GM19395 (cell line): ENCODE measurements around the gene APBA1.

Source experiments
- ATAC-seq: cut with Tn5 transposase; IDR thresholded peaks from one replicate; pipeline ENCODE4 v1.9.1; 2021; ENCODE audit warnings: mild to moderate bottlenecking, moderate library complexity; ENCODE audit not compliant: unreplicated experiment

The APBA1 gene

DNA sequence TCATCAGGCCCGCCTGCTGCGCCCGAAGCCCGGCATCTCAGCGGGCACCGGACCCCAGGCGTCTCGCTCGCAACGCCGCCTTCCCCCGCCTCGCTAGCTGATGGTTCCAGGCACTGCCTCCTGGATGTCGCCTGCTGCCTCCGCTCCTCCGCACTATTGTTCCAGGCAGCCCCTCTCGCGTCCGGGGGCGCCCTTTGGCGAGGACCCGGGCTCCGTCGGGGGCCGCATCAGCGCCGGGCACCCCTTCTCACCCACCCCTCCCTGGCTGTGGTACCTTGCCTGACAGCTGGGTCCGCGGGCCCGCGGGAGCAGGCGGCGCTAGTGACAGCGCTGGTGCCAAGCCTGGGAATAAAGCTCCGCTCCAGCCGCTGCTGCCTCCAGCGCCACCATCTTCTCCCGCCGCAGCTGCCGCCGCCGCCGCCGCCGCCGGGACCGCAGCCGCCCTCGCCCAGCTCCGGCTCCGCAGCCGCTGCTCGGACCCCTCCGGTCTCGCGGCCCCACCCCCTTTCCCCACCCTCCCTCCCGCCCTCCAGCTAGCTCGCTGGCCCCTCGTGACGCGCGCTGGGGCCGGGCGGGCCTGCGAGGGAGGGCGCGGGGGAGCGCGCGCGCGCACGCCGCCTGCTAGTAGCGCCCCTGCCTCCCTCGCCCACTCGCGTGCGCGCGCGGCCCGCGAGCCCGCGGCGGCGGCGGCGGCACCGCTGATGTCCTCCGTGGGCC lies at the start of gene APBA1:
APBA1 (minus strand) TSS at position 493 of the 717 bp plus-strand sequence.
- ATAC-seq = peak; percentile 42

DNA sequence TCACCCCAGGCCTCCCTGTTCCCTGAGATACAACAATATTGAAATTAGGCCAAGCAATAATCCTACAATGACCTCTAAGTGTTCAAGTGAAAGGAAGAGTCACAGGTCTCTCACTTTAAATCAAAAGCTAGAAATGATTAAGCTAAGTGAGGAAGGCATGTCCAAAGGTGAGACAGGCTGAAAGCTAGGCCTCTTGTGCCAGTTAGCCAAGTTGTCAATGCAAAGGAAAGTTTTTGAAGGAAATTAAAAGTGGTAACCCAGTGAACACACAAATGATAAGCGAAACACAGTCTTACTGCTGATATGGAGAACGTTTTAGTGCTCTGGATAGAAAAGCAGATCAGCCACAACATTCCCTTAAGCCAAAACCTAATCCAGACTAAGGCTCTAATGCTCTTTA lies 47.8 kb upstream of the APBA1 start:
- ATAC-seq = no peak

DNA sequence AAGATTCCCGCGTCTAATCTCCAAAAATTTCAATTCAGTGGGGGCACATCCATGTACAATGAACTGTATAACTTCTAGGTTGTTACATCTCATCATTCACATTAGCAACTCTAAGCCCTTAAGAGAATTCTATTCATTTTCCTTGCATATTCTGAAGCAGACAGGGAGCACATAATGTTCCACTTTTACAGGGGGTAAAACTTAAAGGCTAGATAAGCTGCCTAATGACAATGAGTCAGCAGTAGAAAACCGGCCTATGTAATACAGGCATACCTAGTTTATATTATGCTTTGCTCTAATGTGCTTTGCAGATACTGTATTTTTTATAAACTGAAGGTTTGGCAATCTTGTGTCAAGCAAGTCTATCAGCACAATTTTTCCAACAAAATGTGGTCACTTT lies 47.2 kb upstream of the APBA1 start:
- ATAC-seq = no peak

DNA sequence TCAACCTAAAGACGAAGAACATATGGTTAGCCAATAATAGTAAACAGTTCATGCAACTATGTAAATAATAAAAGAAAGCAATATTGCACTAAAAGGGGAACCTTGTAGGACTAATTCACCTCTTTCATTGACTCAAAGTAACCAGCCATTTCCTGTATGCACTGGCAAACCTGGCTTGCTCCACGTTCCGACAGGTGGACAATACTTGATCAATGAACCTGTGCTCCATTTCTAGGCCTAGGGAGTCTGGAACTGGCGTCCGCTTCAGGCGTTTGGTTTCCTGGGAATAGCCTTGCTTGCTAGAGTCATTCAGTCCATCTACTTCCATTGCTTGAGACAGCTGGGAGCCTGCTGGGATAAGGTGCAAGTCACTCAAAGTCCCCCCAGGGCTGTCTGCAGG lies 46.0 kb upstream of the APBA1 start:
- no peak for ATAC-seq

DNA sequence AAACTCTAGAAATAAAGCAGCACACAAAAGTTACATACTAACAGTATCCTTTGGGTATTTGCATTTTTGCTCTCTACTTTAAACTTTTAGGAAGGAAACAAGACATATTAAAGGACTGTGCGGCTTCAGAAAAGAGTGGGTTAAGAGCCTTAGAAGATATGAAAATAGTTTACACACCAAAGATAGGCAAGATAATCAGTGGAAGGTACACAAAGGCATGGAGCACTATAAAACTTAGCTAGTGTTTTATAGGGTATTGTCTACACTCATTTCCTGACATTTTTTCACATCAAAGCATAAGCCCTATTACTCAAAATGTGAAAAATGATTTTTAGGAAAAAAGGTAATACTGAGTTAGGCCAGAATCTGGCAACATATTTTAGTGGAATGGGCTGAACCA lies 43.7 kb upstream of the APBA1 start:
- no peak for ATAC-seq

DNA sequence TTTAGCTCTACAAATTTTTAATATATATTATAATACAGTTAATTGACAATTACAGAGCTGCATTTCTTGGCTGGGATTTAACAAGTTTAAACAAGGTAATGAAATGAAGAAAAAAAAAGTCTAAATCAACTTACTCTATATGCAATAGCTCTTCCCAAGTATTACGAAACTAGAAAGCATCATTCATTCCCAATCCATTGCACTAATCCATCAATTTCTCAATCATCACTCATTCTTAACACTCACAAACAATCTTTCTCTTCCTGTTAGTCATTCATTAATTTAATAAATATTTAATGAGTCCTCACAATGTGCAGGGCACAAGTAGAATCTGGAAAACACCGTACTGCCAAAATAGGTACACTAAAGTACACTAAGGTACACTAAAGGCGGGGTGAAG lies 42.9 kb upstream of the APBA1 start:
- no peak for ATAC-seq

DNA sequence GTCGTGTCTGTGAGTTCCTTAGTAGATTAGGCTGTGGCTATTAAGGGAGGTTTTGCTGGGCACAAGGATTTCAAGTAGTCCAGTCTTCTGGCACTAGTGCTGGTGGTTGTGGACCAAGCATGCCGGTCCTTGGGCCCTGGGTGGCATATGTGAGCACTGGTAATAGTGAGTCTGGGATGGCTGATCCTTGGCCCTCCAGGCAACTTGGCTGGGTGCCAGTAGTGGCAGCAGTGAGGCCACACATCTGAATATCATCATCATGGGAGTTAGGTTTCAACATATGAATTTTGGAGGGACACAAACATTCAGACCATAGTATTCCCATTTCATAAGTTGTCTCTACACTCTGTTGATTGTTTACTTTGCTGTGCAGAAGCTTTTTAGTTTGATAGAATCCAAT lies 25.3 kb upstream of the APBA1 start:
- ATAC-seq = no peak

DNA sequence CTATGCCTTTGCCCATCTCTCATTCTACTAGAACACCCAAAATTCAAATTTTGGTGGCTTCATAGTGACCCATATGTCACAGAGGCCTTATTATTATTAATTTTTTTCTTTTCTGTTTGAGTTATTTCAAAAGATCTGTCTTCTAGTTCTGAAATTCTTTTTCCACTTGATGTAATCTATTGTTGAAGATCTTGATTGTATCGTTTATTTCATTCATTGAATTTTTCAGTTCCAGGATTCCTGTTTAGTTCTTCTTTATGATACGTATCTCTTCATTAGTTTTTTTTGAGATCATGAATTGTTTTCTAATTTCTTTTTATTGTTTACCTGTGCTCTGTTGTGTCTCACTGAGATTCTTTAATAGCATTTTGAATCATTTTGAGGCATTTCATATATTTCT lies 24.6 kb upstream of the APBA1 start:
- no peak for ATAC-seq

DNA sequence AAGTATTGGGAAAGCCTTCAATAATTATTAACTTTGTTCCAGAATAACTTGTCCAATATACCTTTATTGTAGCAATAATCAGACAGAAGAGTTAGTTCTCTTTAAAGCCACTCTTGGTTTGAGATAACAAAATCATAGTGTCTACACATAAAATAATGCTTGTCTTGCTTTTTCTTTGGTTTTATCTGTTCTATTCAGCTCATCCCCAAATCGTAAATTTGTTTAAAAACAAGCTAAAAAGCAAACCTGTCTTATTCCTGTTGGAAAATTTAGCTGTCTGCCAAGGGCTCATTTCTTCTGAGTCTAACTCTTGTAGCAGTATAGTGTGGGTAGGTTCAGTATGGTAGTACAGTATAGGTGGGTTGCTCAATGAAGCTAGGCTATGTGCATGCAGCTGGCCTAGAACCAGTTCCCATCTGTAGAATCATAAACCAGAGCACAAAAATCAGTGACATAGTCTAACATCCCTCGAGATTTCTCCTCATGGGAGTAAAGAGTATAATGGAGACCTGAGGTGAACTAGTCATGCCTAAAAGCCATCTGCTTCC lies 17.9 kb upstream of the APBA1 start:
- ATAC-seq = no peak

DNA sequence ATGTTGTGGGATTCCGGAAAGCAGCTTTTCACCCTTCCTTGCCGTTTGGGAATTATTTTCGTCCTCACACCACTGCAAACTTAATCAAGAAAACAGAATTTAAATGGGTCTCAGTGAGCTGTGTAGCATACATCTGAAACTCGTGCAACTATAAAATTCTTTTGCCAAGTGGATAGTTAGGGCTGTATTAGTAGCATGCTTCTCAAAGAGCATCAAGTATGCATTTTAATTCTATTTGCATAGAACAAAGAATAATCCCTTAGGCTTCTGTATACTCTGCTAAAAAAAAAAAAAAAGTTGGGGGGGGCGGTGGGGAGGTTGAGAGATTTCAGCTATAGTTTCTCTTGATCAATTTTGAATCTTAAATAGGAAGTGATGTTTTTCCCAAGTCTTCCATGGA lies 11.8 kb upstream of the APBA1 start:
- no peak for ATAC-seq

DNA sequence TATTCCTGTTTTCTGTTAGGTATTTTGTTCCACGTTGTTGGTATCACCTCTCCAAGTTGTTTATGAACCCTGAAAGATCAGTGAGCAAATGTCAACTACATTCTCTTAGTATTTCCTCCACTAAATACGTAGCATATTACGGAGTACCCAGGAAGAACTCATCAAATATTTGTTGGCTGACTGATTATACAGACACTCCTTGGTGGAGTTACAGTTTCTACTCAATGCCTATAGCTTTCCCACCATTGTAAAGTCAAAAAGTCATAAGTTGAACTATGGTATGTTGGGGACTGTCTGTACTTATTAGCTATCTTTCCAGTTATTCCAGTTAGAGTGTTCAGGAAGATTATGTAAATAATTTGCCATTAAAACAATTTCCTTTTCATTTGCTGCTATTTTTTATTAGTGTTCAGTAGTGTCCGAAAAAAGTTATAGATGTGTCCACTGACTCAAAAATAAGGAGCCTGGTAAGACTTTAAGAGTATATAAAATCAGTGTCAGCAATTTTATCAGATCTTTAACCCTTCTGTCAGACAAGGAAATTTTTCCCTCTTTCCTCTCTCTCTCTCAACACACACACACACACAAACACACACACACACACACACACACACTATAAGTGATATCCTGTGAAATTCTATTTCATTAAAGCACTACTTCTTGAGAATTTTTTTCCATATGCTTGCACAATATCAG lies 6.8 kb upstream of the APBA1 start:
- no peak for ATAC-seq

DNA sequence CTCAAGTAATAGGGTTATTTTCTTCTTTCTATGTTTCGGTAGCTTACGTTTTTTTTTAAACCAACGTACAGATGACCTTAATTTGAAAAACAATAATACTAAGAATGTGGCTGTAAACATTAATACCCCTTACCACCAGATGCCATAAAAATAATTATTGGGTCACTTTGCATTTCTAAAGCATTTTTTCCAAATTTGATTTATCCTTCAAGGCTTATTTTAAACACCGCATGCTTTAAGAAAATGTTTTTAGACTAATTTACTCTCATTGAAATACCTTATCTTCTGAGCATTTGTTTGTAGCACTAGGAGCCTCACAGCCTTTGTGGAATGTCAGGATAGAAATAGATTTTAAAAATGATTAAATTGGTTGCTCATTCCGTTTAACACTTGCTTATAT lies 5.8 kb upstream of the APBA1 start:
- ATAC-seq = no peak

DNA sequence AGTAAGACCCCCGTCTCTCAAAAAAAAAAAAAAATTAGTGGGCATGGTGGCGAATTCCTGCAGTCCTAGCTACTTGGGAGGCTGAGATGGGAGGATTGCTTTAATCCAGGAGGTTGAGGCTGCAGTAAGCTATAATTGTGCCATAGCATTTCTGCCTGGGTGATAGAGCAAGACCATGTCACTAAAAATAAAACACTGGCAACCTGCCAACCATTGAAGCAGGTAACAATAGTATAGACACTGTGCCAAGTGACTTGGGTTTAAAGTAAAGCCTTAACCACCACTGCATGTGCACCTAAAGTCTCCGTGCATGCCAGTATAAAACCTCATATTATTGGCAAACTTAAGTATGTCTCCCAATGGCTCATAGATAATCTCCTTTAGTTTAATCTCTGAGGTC lies 3.4 kb upstream of the APBA1 start:
- ATAC-seq = no peak

DNA sequence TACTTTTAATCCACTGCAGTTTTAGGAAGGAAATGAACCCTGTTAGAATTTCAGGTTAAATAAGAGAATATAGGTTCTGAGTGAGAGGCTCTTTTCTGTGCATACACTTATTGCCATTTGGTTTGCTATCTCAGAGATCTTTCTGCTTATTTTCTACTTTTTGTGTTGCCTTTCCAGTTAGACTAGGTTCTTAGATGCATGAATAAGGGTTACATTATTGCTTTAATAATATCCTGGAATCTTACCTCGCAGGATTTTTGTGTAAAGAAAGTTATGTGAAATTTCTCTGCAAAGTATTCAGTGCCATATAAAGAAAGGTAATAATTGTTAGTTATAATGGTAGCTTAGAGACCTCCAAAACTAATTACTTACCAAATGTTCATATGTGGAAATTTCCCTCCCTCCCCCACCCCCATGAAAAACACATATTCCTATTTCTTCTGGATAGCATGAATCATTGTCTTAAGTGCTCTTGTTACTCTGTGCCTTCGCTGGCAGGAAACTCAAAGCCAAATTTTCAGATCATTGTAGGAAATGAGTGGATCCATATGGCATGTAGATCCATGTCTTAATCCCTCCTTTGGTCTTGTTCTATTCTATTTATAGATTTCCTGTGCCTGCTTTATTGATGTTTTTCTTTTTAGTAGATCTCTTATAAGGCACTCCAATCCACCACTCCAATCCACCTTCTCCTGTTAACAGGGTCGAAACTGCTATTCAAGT lies 2.7 kb upstream of the APBA1 start:
- ATAC-seq = no peak

DNA sequence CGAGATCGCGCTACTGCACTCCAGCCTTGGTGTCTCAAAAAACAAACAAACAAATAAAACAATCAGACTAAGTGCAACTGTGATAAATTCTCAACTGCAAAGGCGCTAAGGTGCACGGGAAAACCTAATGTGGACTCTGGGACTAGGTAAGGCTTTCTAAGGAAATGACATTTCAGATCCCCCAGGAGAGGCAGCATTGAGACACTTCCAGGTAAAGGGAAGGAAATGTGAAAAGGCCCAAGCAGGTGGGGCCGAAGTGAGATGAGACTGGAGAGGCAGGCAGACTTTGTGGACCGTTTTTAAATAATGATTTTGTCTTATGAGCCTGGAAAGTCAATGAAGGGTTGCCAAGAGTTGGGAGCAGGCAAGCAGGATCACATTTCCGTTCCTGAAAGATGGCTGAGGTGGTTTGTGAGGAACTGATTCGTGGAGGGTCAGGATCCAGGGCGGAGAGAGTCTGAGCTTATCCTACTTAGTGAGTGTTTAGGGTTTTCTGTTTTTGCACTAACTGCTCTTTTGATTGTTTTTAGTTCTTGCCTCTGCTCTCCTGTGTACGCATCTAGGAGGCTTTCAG lies 2.0 kb upstream of the APBA1 start:
- ATAC-seq = no peak

DNA sequence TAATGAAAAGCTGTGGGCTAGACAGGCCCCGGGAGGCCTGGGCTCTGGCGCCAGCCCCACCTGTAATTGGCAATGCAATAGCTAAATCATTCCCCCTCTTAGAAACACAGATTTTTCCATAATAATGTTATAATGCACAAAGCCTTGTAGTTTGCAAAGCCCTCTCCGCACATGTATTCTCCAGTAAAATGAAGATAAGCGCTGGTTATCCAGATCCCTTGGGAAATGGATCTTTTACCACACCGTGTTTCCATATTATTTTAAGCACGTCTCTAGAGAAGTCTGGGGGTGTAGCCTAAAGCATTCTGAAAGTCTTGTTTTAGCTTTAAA lies 1.1 kb upstream of the APBA1 start:
- no peak for ATAC-seq

DNA sequence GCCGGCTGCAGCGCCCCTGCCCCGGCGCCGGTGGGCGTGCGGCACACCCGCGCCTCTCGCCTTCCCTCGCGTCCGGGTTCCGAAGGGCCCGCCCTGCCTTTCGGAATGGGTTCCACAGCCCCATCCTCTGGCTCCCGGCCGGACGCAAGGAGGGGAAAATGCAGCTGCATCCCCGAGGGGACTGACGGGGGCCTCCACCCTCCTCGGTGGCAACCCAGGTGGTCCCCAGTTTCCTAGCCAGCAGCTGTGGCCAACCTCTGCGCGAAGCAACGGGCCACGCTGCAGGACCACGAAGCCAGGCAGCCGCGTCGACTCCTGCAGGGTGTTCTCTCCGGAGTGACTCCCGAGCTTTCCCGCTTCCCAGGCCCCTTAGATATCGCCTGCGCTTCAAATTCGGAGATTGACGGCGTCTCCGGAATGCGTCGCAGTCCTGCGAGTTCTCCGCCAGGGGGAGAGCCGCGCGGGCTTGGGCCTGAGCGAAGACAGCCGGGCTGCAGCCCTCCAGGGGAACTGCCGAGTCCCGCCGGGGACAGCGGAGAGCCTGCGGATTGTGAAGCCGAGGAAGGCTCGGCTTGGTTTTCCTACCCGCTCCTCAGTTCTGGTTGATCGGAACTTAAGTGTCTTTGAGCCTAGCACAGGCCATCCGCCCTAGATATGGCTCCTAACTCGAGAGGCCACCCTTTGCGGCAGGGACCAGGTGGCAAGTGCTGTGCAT lies 582 bp upstream of the APBA1 start:
- peak; percentile 95 for ATAC-seq

DNA sequence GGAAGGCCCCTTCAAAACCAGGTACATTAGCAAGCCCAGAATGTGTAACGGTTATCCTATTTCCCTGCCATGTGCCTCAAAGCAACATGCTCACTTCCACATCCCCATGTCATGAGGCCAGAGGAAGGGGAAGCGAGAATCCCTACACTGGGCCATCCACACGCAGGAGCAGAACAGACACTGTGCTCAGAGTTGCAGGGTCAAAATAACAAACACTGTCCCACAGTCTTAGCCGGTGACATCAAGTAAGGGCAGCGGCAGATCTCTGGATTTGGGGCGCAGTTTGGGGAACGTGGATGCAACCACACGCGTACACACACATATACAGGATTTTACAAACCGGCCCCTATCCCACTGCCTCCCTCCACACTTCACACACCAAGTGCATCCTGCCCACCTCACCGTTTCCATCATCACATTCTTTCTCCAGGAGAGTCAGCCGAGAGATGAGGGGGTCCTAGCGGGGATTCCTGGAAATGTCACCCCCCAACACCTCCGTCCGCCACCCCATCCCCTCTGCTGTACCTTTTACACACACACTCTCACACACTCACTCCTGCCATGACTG lies 776 bp downstream of the APBA1 start:
- ATAC-seq = no peak

DNA sequence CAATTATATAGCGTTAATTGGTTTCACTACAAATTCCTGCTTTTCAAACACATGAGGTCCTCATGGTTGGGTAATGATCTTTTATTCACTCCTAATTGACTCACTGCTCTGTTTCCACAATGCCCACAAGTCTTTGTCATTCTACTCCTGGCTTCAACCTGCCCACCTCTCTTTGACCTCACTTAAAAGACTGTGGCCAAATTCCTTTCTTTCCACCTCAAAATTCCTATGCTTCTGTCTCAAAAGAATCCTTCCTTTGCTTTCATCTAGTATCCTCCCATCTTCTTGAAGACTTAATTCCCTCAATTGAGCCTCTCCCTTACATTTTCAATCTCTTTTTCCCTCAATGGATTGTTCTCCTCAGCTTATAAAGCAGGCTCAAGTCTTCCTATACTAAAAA lies 4.9 kb downstream of the APBA1 start:
- ATAC-seq = no peak

DNA sequence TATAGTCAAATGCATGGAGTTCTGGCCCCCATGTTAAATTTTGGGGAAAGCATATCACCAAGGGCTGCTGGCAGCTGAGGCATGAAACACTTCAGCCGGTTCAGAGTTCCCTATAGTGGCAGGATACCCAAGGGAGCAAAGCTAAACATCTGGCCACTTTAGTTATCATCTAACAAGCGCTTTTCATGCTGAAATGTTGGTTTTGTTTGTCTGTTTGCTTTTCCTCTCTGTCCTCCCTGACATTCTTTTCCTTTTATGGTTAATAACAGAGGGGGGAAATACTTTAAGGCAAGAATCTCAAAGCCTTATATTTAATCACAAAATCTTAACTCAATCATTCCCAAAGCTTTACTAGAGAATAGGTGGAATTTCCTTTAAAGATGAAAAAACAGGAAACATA lies 11.9 kb downstream of the APBA1 start:
- ATAC-seq = no peak
